ENCODE data around the gene SLCO4A1. TPM values are rescaled to one million over a fixed set of nuclear protein-coding genes. Genes with fewer than 3 reads are reported as not detected.

Gene SLCO4A1
- total RNA-seq, 4 donors from 2014 or later = 26.1 to 67.4 (median 55.6) TPM

DNA sequence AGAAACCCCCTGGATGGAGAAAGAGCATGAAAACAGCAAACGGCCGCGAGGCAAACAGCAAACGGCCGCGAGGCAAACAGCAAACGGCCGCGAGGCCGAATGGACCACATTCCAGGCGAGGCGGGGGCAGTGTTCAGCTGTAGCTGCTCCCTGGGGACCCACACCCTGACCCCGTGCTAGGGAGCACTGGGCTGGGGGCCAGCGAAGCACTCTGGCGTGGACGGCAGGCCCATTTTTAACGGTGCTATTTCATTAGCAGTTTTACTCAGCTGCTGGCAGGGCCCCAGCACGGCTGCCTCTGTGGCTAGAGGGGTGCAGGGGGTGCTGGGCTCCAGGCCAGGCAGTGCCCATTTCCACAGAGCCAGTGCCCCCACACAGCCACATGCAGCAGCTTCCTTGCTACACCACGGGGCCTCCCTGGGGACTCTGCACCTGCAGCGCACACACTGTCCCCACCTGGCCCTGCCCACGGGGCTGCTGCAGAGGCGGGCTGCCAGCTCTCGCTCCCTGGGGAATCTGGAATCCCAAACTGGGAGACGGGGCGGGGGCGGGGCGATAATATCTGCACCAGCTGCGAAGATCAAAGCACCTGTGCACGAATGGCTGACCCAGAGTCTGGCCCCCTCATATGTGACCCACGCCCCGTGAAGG, 35.6 kb upstream of the SLCO4A1 start:
- ATAC-seq (ENCODE audit: low FRiP score) (peak; percentile 26), DNase-seq (ENCODE audit: low spot score) (no peak)

DNA sequence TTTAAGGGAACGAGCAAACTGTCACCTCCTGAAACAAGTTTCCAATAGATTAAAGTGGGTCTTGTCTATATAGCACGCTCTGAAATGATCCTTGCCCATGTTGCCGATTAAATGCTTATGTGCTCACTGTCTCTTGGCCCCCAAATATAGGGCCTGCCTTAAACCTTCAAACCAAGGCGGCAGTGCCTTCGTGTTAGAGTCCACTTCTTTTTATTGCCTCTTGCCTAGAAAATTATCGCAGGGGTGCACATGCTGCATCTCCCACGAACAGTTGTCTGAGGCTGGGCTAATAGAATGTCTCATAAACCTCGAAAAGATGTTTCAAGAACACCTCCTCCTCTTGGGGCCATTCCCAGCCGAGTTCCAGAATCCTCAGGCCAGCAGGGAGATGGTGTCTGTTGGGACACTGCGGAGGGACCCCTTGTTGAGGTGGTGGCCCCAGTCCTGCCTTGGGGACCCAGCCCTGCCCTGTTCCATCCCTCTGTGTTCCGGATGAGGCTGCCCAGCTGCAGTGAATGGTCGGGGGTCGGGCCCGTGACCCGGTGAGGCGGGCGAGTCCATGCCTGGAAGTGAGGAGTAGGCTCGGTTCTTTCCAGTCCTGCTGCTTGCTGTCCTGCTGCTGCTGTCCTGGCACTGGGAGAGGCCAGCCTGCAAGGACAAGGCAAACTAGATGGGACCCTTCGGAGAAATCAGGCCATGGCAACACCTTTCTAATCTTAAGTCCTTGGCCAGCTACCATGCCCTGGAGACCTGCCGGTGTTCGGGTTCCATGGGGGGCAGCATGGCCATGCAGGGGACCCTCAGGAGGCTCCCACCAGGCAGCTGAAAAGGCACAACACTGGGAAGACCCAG, 34.7 kb upstream of the SLCO4A1 start:
- TF ChIP-seq, protein P1, sequence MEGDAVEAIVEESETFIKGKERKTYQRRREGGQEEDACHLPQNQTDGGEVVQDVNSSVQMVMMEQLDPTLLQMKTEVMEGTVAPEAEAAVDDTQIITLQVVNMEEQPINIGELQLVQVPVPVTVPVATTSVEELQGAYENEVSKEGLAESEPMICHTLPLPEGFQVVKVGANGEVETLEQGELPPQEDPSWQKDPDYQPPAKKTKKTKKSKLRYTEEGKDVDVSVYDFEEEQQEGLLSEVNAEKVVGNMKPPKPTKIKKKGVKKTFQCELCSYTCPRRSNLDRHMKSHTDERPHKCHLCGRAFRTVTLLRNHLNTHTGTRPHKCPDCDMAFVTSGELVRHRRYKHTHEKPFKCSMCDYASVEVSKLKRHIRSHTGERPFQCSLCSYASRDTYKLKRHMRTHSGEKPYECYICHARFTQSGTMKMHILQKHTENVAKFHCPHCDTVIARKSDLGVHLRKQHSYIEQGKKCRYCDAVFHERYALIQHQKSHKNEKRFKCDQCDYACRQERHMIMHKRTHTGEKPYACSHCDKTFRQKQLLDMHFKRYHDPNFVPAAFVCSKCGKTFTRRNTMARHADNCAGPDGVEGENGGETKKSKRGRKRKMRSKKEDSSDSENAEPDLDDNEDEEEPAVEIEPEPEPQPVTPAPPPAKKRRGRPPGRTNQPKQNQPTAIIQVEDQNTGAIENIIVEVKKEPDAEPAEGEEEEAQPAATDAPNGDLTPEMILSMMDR (IDR thresholded peaks at IDR 0.05) = no peak
- no peak for DNase-seq (ENCODE audit: low spot score)
- no peak for ATAC-seq (ENCODE audit: low FRiP score)

More for the DNA sequence above, 35.6 kb upstream of the SLCO4A1 start:
- TF ChIP-seq, protein P1 (IDR thresholded peaks at IDR 0.05) = no peak

DNA sequence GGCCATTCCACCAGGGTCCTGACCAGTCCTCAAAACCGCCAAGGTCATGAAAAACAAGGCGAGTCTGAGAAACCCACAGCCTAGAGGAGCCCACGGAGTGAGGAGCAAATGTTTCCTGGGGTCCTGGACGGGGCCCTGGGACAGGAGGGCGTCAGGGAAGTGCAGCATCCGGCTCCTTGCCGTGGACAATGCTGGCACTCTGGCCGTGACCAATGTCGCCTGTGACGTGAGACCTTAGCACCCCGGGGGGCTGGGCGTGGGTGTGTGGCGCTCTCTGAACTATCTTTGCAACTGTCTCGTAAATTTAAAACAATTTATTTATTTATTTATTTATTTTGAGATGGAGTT, 34.1 kb upstream of the SLCO4A1 start:
- ATAC-seq (ENCODE audit: low FRiP score) = no peak
- no peak for DNase-seq (ENCODE audit: low spot score)
- TF ChIP-seq, protein P1 (IDR thresholded peaks at IDR 0.05) = no peak

DNA sequence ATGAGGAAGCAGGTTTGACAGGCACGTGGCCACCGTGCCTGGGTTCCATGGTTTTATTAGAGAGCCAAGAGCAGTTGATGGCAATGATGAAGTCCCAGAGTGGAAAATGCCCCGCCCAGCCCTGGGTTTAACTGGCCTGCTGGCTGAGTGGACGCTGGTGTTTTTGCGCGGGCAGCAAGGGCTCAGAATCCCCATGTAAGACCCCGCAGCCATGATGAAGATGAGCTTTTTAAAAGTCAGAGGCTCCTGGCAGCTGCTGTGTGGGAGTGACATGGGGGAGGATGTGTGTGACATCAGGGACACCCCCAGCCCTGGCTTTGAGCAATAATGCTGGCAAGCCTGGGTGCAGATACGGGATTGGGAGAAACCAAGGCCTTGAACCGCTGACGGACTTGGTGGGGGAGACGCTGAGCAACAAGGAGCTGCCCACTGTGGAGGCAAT, 33.0 kb upstream of the SLCO4A1 start:
- ATAC-seq (ENCODE audit: low FRiP score) = no peak
- TF ChIP-seq, protein P1 (IDR thresholded peaks at IDR 0.05) = no peak
- no peak for DNase-seq (ENCODE audit: low spot score)

DNA sequence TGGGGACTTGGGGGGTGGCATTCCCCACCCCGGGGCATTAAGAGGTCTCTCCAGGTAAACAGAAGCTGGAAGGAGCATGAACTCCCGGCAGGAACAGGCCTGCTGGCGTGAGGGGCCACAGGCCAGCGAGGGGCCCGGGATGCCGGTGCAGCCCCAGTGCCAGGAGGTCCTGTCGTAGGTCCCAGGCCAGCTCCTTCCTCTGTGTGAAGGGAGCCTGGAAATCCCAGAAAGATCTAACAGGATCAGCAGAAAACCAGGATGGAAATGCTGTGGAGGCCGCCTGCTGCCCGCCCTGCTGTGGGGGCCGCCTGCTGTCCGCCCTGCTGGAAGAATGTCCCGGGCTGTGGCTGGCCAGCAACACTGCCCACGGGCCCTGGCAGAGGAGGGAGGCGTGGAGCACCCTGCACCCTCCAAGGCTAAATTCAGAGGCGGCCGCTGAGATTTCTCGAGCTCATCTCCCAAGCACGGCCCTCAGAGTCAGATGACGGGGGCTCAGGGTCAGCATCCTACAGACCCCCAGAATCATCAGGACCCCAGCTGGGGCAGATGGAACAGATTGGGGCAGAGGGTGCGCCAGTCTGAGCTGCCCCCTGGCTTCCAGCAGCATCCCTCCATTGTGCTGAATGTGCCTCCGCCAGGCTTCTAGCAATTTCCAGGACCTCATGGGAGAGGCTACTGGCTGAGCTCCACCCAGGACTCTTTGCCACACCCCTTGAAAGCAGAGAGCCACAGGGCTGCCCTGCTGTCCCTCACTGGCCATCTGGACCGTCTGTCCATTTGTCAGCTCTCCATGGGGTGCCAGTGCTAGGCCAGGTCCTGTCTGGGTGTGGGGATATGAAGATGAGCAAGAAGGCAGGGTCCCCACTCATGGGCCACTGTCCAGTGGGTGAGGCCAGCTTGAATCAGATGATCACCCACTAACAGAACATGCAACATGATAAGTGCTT, 32.2 kb upstream of the SLCO4A1 start:
- no peak for ATAC-seq (ENCODE audit: low FRiP score)
- TF ChIP-seq, protein P1 (IDR thresholded peaks at IDR 0.05) = no peak
- DNase-seq (ENCODE audit: low spot score) = no peak

DNA sequence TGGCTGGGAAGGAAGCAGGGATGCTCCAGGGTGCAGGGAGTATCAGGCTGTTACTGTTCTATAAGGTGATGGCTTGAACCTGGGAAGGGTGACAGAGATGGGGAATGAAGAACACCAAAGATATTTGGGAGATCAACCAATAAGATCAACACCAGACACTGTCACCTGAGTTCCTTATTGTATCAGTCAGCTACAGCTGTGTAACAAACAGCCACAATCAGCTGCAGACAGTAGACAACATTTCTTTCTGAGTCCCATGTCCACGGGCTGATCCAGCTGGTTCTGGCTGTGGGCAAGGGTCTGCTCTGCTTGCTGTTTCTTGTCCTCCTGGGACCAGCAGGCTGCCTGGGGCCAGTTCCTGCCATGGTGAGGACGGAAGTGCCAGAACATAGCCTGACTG, 31.3 kb upstream of the SLCO4A1 start:
- TF ChIP-seq, protein P1 (IDR thresholded peaks at IDR 0.05) = no peak
- ATAC-seq (ENCODE audit: low FRiP score) (no peak), DNase-seq (ENCODE audit: low spot score) (no peak)

All from omental fat pad (tissue), 4 donors.